Nephron (organoid): Measurements from ENCODE around the gene ARHGAP26.
A peak's percentile ranks its signal among the peaks of the same experiment; 100 is the strongest.
"Not testable (repeated sequence)": the region's sequence is repeated elsewhere in the genome, so short reads cannot be mapped to it uniquely, and the experiment has no call there.

Experiments used
- H3K27ac Mint-ChIP-seq, 3 experiments: 2 replicates each; pipeline ENCODE4 v1.8.0; 2020; ENCODE audit warnings: mixed read lengths in 3 of 3, mild to moderate bottlenecking in 2 of 3, moderate library complexity in 1 of 3
- H3K27me3 Mint-ChIP-seq: 2 replicates; pipeline ENCODE4 v1.8.0; 2021; ENCODE audit warnings: low read depth, mild to moderate bottlenecking, moderate library complexity, mixed read lengths
- H3K36me3 Mint-ChIP-seq: 2 replicates; pipeline ENCODE4 v1.8.0; 2020; ENCODE audit warnings: low read depth, mixed read lengths
- H3K4me1 Mint-ChIP-seq: 2 replicates; pipeline ENCODE4 v1.8.0; 2020; ENCODE audit warnings: mixed read lengths
- H3K4me3 Mint-ChIP-seq, 3 experiments: 2 replicates each; pipeline ENCODE4 v1.8.0; 2020; ENCODE audit warnings: mild to moderate bottlenecking in 3 of 3, mixed read lengths in 3 of 3, moderate library complexity in 2 of 3
- H3K9me3 Mint-ChIP-seq: 2 replicates; pipeline ENCODE4 v1.8.0; 2020; ENCODE audit warnings: mixed read lengths
- TF ChIP-seq, protein P1 (sequence below), 3 experiments: fragments of 200-600 bp; sonication (generic); IDR thresholded peaks; one replicate each; pipeline ENCODE4 v1.5.0; 2021; ENCODE audit warnings: antibody characterized with exemption in 3 of 3; ENCODE audit not compliant: unreplicated experiment in 3 of 3

ARHGAP26 gene

DNA sequence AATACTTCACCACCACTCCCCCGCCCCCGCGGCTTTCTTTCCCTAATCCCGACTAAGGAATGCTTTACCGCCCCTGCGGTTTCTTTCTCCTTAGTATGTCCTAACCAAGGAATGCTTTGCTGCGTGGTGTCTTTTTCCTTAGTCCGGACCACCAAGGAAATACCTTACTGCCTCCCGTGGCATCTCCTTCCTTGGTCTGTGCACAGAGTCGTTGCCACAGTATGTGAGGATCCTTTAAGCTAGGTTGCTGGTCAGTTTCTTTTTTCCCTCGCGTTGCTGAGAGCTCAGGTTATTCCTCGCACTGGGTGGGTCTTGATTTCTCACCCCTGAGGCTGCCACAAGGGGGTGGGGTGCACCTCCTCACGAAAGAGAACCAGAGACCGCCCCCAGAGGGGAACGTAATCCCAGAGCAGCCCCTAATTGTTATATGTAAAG is 323.9 kb downstream of the ARHGAP26 start:
- Mint-ChIP-seq H3K27me3 (peaks cover 9% of the 10 kb centered on the region), H3K4me3 (peak overlapping the region; percentile 63 to 70 (median 66)), H3K4me1 (peaks cover 10% of the 10 kb centered on the region), H3K9me3 (no peaks in the 10 kb centered on the region), H3K36me3 (no peaks in the 10 kb centered on the region), H3K27ac (peak overlapping the region; percentile 25 to 67 (median 65))
- TF ChIP-seq, protein P1, sequence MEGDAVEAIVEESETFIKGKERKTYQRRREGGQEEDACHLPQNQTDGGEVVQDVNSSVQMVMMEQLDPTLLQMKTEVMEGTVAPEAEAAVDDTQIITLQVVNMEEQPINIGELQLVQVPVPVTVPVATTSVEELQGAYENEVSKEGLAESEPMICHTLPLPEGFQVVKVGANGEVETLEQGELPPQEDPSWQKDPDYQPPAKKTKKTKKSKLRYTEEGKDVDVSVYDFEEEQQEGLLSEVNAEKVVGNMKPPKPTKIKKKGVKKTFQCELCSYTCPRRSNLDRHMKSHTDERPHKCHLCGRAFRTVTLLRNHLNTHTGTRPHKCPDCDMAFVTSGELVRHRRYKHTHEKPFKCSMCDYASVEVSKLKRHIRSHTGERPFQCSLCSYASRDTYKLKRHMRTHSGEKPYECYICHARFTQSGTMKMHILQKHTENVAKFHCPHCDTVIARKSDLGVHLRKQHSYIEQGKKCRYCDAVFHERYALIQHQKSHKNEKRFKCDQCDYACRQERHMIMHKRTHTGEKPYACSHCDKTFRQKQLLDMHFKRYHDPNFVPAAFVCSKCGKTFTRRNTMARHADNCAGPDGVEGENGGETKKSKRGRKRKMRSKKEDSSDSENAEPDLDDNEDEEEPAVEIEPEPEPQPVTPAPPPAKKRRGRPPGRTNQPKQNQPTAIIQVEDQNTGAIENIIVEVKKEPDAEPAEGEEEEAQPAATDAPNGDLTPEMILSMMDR (IDR thresholded peaks at IDR 0.05; ENCODE audit: unreplicated experiment in 3 of 3) = peak in 1 of 3 experiments; percentile 22

DNA sequence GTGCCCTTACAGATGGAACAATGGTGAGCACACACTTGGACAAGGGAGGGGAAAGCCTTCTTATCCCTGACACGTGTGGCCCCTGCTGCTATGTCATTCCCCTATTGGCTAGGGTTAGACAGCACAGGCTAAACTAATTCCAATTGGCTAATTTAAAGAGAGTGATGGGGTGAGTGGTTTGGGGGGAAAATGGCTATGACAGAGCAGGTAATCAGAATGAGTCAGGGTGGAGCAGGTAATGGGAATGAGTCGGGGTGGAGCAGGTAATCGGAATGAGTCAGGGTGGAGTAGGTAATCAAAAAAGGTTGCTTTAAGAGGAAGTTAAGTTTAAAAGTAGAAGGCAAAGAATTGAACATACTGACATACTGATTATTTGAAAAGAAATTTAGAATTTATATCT is 324.4 kb downstream of the ARHGAP26 start:
- H3K27ac Mint-ChIP-seq = peak overlapping the region in 1 of 3 experiments; percentile 25
- peak overlapping the region in 1 of 3 experiments; percentile 40 for H3K4me3 Mint-ChIP-seq
- H3K36me3 Mint-ChIP-seq, H3K4me1 Mint-ChIP-seq, H3K27me3 Mint-ChIP-seq, H3K9me3 Mint-ChIP-seq: not testable (repeated sequence)

DNA sequence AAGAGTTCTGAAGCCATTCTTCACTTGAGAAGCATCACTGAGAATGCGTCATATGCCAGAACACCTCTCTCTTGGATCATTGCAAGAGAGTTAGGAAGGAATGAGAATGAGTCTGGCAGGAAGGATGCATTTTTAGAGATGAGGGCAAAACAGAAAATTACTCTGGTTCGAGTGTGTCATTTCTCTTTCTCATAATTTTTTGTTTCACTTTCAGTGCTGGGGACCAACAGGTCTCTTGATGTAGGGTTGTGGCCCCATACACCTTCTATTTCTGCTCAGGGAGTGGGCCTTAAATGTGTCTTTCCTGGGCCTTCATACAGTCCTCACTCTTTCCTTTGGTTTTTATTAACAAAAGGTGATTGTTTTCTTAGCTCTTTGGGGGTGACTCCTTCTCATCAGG is 330.9 kb downstream of the ARHGAP26 start:
- TF ChIP-seq, protein P1 (IDR thresholded peaks at IDR 0.05; ENCODE audit: unreplicated experiment in 3 of 3) = no peak
- Mint-ChIP-seq H3K36me3 (no peaks in the 10 kb centered on the region), H3K4me3 (no peak overlapping the region), H3K4me1 (no peaks in the 10 kb centered on the region), H3K27ac (no peak overlapping the region), H3K27me3 (no peaks in the 10 kb centered on the region), H3K9me3 (no peaks in the 10 kb centered on the region)

DNA sequence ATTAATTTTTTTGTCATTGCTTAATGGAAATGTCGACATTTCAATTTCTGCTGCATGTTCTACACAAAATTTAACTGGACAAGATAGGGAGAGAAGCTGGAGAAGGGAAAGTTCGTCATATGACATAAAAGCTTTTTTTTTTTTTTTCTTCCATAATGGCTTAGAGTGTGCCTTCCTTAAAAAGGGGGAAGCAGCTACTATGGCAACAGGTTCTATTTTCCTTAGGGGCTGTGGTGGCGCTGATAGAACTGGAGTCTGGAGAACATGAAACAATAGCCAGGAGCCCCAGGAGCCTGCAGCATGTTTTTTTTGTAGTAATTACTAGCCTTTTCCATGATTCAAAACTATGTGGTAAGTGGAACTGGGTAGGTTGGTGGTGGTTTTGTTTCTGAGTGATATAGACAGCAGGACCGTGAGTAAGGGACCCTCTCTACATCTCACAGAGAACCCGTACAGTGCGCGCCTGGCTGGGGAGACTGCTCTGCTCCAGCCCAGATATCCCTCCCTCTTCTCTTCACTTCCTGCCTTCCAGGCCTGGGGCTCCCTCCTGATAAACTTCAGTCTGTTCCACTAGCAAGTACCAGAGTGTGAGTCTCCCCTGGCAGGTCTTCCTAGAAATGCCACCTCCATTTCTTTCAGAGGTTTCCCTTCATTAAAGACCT is 331.7 kb downstream of the ARHGAP26 start:
- Mint-ChIP-seq H3K27me3 (no peaks in the 10 kb centered on the region), H3K27ac (no peak overlapping the region), H3K4me1 (no peaks in the 10 kb centered on the region), H3K36me3 (no peaks in the 10 kb centered on the region), H3K4me3 (no peak overlapping the region), H3K9me3 (no peaks in the 10 kb centered on the region)
- TF ChIP-seq, protein P1 (IDR thresholded peaks at IDR 0.05; ENCODE audit: unreplicated experiment in 3 of 3) = no peak

DNA sequence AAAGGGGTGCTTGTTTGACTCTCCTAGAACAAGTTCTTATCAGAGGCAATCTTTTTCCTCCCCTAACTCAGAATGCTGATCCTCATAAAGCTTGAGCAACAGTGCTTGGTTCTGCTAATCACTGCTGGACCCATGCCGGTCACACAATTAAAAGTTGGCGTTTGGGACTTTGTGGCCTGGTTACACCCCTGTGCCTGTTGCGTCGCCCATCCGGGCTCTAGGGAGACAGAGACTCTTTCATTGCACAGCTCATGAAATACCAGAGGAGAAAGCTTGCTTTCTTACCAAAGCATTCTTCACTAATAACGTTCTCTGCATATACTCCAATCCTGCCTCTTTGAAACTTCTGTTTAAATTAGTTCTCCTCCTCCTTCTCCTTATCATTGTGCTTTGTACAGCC is 332.2 kb downstream of the ARHGAP26 start:
- H3K4me1 Mint-ChIP-seq = no peaks in the 10 kb centered on the region
- no peak overlapping the region for H3K27ac Mint-ChIP-seq
- H3K36me3 Mint-ChIP-seq = no peaks in the 10 kb centered on the region
- no peaks in the 10 kb centered on the region for H3K27me3 Mint-ChIP-seq
- H3K9me3 Mint-ChIP-seq = no peaks in the 10 kb centered on the region
- no peak overlapping the region for H3K4me3 Mint-ChIP-seq
- TF ChIP-seq, protein P1 (IDR thresholded peaks at IDR 0.05; ENCODE audit: unreplicated experiment in 3 of 3) = no peak

DNA sequence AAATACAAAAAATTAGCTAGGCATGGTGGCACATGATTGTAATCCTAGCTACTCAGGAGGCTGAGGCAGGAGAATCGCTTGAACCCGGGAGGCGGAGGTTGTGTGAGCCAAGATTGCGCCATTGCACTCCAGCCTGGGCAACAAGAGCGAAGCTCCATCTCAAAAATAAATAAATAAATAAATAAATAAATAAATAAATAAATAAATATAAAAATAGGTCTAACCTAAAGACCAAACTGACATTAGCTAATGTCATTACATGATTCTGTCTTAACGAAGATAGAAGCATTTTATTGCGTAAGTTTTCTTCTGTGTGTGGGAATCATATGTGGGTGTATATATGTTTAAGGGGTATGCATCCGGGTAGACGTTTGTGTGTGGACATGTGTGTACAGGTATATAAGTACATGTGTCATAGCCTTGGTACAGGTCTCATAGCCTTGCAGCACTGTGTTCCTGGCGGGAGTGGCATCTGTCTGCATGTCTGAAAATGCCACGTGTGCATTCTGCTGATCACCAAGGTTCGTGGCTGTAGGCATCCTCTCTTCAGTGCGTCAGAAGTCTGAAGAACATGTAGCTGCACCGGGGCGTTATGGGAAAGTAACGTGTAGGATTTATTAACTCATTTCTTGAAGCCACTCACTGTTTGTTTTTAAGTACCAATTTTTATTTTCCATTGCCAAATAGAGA is 335.2 kb downstream of the ARHGAP26 start:
- TF ChIP-seq, protein P1 (IDR thresholded peaks at IDR 0.05; ENCODE audit: unreplicated experiment in 3 of 3) = no peak
- Mint-ChIP-seq H3K4me3 (no peak overlapping the region), H3K4me1 (no peaks in the 10 kb centered on the region), H3K36me3 (no peaks in the 10 kb centered on the region), H3K27ac (no peak overlapping the region), H3K9me3 (no peaks in the 10 kb centered on the region), H3K27me3 (no peaks in the 10 kb centered on the region)
